Upper lobe of right lung (tissue), 1 donor: ENCODE measurements around the gene HEPACAM2. TPM values are rescaled to one million over a fixed set of nuclear protein-coding genes. Genes with fewer than 3 reads are reported as not detected.

ENCODE experiments used
- ATAC-seq: fragments of 200-7000 bp; cut with Tn5 transposase; one replicate; pipeline ENCODE4 v1.9.1; 2020; ENCODE audit warnings: mild to moderate bottlenecking, moderate library complexity
- DNase-seq: peaks from one replicate; pipeline ENCODE4 v3.0.0-alpha.2; 2020
- H3K27ac ChIP-seq: fragments of 200-600 bp; one replicate; pipeline ENCODE4 v1.8.0; 2022
- H3K27me3 ChIP-seq: fragments of 200-600 bp; one replicate; pipeline ENCODE4 v1.8.0; 2022; ENCODE audit warnings: mild to moderate bottlenecking
- H3K36me3 ChIP-seq: fragments of 200-600 bp; one replicate; pipeline ENCODE4 v1.8.0; 2022
- H3K4me1 ChIP-seq: fragments of 200-600 bp; one replicate; pipeline ENCODE4 v1.8.0; 2022
- H3K4me3 ChIP-seq: fragments of 200-600 bp; one replicate; pipeline ENCODE4 v1.8.0; 2022; ENCODE audit warnings: mild to moderate bottlenecking
- H3K9me3 ChIP-seq: fragments of 200-600 bp; one replicate; pipeline ENCODE4 v1.8.0; 2022
- intact Hi-C: fragments of 100-400 bp; cut with DNase I; formaldehyde crosslinking; loops from one replicate; pipeline ENCODE4 v1.11.0; 2022
- total RNA-seq: library from RNA; stranded (reverse); fragmentation: NEBNext Ultra II Directional; extraction: Animal tissue kit (Norgen Biotek cat#: 25700); gene quantifications from one replicate; pipeline ENCODE4 v1.2.1, GENCODE V29; 2021
- TF ChIP-seq, protein P1 (sequence below): fragments of 200-600 bp; IDR thresholded peaks from one replicate; pipeline ENCODE4 v1.8.0; 2022; ENCODE audit warnings: antibody characterized with exemption
- donor health status: DM: no; HTN: yes; CAD: no; lungs with severe emphysema.

The HEPACAM2 gene
- total RNA-seq, 1 donor from 2014 or later, result not detected

DNA sequence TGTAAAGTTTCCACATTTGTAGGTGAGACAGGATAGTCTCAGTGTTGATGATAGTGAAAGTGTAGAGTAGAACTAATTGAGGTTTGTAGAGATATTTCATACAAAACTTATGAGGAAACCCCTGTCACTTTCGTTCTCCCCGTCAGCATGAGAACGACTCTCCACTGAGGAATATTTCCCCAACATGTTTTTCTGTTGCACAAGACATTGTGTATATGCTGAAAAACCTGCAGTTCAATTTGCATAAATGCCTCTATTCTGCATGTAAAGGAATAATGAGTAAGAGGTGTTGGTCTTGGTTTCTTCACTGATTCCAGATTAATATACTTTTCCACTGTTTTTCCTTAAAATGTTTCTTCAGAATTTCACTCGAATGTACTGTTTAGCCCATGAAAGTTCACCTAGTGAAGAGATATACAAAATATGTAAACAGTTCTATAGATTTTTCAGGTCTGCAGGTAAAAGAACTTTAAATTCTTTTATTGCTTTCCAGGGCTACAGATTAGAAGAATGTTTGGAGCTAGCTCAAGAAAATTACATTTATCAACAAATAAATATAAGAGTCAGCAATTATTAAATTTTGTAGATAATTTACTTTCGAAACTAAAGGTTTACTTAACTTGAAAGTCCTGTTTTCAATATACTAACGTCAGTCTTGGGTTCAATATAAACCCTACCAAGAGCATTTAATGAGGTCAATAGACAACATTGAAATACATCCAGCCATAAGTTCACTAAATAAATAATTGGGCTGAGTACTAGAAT, 37.2 kb downstream of the HEPACAM2 start:
- Histone ChIP-seq H3K9me3 (no peaks in the 10 kb centered on the region), H3K27me3 (no peaks in the 10 kb centered on the region), H3K36me3 (no peaks in the 10 kb centered on the region), H3K4me1 (no peaks in the 10 kb centered on the region), H3K4me3 (no peak overlapping the region), H3K27ac (no peak overlapping the region)
- DNase-seq (no peak), ATAC-seq (no peak)
- intact Hi-C loops, result no loop called here
- TF ChIP-seq, protein P1, sequence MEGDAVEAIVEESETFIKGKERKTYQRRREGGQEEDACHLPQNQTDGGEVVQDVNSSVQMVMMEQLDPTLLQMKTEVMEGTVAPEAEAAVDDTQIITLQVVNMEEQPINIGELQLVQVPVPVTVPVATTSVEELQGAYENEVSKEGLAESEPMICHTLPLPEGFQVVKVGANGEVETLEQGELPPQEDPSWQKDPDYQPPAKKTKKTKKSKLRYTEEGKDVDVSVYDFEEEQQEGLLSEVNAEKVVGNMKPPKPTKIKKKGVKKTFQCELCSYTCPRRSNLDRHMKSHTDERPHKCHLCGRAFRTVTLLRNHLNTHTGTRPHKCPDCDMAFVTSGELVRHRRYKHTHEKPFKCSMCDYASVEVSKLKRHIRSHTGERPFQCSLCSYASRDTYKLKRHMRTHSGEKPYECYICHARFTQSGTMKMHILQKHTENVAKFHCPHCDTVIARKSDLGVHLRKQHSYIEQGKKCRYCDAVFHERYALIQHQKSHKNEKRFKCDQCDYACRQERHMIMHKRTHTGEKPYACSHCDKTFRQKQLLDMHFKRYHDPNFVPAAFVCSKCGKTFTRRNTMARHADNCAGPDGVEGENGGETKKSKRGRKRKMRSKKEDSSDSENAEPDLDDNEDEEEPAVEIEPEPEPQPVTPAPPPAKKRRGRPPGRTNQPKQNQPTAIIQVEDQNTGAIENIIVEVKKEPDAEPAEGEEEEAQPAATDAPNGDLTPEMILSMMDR, result no peak

DNA sequence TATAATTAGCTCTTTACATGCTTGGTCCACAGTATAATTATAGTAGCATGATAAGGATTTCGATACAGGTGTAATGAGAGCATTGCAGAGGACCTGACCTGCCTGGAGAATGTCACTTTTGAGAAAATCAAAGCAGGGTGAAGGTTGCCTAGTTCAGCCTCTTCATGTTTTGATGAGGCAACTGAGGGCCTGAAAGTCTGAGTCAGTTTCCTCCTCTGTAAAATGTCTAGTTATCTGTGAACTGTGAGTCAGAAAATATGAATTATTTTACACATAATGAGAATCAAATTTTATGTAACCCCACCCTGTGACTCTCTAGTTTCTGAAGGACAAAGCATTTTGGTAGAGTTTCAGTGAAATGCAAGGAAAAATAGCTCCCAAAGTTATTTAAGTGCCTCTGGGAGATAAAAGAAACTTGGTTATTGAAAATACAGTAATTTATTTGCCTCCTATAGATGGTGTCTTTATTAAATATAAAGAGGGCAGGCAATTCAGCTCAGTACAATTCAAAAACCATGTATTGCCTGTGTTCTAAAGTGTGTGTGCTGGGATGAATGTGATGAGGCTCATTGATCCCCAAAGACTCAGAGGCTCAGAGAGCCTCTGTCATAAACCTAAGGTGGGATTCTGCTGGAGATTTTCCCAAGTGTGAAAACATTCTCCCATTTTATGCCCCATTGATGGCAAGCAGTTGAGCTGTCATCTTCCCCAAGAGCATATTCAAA, 40.8 kb downstream of the HEPACAM2 start:
- ATAC-seq, result no peak
- Histone ChIP-seq H3K27me3 (no peaks in the 10 kb centered on the region), H3K36me3 (no peaks in the 10 kb centered on the region), H3K4me1 (no peaks in the 10 kb centered on the region), H3K27ac (no peak overlapping the region), H3K4me3 (no peak overlapping the region), H3K9me3 (no peaks in the 10 kb centered on the region)
- TF ChIP-seq, protein P1, result no peak
- no peak for DNase-seq
- intact Hi-C loops, result no loop called here

DNA sequence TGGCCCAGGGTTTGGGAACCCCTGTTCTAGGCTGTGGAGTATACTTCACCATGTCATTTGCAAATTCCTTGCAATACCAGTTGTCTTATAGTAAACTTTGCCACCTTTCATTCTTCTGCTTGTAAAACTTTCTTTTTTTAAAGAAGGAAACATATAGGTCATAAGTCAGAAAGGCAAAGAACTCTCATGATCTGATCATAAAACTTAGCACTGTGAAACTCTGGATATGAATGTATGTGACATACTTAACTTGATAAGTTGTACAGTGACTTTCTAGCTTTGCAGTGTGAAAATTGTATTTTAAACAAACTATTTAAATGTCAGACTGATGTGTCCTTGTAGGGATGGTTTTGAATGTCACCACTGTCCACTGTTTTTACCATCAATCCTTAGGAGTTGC, 47.1 kb downstream of the HEPACAM2 start:
- no peaks in the 10 kb centered on the region for H3K4me1 ChIP-seq
- H3K4me3 ChIP-seq, result no peak overlapping the region
- no peak for ATAC-seq
- no peaks in the 10 kb centered on the region for H3K27me3 ChIP-seq
- H3K9me3 ChIP-seq, result no peaks in the 10 kb centered on the region
- TF ChIP-seq, protein P1, result no peak
- no peak for DNase-seq
- intact Hi-C loops, result no loop called here
- H3K27ac ChIP-seq, result no peak overlapping the region
- no peaks in the 10 kb centered on the region for H3K36me3 ChIP-seq

DNA sequence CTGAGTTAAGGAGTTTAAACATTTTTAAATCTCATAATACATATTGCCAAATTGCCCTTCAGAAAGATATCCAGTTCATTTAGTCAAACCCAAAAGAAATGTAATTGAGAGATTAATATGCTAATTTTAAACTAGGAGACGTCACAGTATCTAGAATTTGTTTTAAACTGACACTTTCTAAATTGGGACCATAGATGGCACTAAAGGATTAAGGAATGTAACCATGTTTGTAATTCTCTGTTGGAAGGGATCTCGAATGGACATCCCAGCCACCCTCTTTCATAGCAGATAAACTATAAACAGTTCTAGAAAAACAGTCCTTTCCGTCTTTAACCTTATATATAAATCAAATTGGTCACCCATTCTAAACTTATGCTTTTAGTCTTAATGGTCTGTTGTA, 48.1 kb downstream of the HEPACAM2 start:
- Histone ChIP-seq H3K36me3 (no peaks in the 10 kb centered on the region), H3K9me3 (no peaks in the 10 kb centered on the region), H3K4me1 (no peaks in the 10 kb centered on the region), H3K4me3 (no peak overlapping the region), H3K27ac (no peak overlapping the region), H3K27me3 (no peaks in the 10 kb centered on the region)
- ATAC-seq (peak; percentile 48), DNase-seq (no peak)
- intact Hi-C loops, result no loop called here
- TF ChIP-seq, protein P1, result peak; percentile 13

DNA sequence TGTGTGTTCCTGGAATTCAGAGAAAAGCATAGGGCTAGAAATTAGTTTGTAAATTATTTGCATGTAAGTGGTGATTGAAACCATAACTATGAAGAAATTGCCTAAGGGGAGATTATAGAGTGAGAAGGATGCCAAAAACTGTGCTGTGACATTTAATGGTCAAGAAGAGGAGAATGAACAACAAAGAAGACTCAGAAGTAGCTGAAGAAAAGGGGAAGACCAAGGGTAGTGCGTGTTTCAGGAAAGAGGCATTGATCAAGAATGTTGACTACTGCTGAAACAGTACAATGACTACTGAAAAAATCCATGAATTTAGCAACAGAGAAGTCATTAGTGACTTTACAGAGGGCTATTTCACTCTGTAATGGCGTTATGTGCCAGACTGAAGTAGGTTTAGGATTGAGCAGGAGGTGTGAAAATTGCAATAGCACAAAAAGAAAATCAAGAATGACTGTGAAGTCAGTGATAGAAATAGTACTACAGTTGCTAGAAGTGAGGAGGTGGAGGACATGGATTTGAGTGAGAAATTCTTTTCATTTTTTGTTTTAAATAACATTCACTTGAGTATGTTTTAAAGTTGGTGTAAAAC, 49.2 kb downstream of the HEPACAM2 start:
- DNase-seq, result no peak
- Histone ChIP-seq H3K4me3 (no peak overlapping the region), H3K9me3 (no peaks in the 10 kb centered on the region), H3K36me3 (no peaks in the 10 kb centered on the region), H3K27ac (no peak overlapping the region), H3K4me1 (no peaks in the 10 kb centered on the region), H3K27me3 (no peaks in the 10 kb centered on the region)
- ATAC-seq, result no peak
- intact Hi-C loops, result no loop called here
- TF ChIP-seq, protein P1, result no peak
